NB4 (cell line): ENCODE data around the gene RPP21.

Experiments
- POLR2A ChIP-seq: IDR thresholded peaks from 2 replicates; pipeline ENCODE4 v1.6.1; 2011; ENCODE audit warnings: mild to moderate bottlenecking; ENCODE audit not compliant: insufficient read length; ENCODE audit errors: extremely low read depth
- TF ChIP-seq, protein P1 (sequence below): IDR thresholded peaks from one replicate; pipeline ENCODE4 v1.5.1; 2012; ENCODE audit warnings: low read depth, low read length

DNA sequence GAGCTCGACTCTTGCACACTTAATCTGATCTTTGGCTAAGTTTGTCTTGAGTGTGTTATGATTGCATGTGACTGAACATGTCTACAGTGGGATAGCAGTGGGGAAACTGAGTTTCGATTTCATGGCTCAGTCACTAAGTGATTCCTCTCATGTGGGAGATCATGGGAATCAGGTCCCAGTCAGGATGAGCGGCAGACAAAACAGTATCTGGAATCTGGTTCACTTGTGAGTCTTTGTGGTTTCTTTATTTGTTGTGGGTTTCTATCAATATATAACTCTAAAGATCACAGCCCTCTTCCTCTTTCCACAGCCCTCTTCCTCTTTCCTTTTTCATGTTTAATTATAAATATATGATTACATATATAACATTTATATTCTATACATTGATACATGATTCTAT lies 4.0 kb downstream of the RPP21 start:
- TF ChIP-seq, protein P1, sequence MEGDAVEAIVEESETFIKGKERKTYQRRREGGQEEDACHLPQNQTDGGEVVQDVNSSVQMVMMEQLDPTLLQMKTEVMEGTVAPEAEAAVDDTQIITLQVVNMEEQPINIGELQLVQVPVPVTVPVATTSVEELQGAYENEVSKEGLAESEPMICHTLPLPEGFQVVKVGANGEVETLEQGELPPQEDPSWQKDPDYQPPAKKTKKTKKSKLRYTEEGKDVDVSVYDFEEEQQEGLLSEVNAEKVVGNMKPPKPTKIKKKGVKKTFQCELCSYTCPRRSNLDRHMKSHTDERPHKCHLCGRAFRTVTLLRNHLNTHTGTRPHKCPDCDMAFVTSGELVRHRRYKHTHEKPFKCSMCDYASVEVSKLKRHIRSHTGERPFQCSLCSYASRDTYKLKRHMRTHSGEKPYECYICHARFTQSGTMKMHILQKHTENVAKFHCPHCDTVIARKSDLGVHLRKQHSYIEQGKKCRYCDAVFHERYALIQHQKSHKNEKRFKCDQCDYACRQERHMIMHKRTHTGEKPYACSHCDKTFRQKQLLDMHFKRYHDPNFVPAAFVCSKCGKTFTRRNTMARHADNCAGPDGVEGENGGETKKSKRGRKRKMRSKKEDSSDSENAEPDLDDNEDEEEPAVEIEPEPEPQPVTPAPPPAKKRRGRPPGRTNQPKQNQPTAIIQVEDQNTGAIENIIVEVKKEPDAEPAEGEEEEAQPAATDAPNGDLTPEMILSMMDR = no peak
- no peak for TF ChIP-seq POLR2A
